PC-3 (cell line): ENCODE results near the gene KHDRBS2. TPM values are rescaled to one million over a fixed set of nuclear protein-coding genes. Genes with fewer than 3 reads are reported as not detected.

Source experiments
- ATAC-seq: fragments of 200-7000 bp; cut with Tn5 transposase; 2 replicates; pipeline ENCODE4 v1.9.1; 2020; ENCODE audit warnings: mild to moderate bottlenecking, moderate library complexity
- BruUV-seq: library from RNA; stranded (reverse); fragments of 400-500 nt; replicated peaks from 2 replicates; lab custom pipeline; 2021; lab: Mats Ljungman, UMichigan
- CTCF ChIA-PET: fragments of 300-600 bp; sonication (Branson Sonifier 250); formaldehyde crosslinking; loops from one replicate; lab custom pipeline; 2022; ENCODE audit warnings: antibody characterized with exemption; lab: Charles Lee
- POLR2A ChIA-PET: fragments of 300-600 bp; sonication (Branson Sonifier 250); formaldehyde crosslinking; loops from one replicate; lab custom pipeline; 2022; ENCODE audit warnings: antibody characterized with exemption; ENCODE audit not compliant: unreplicated experiment; lab: Charles Lee
- DNase-seq: peaks from one replicate; pipeline ENCODE4 v3.0.0-alpha.2; 2015
- H2AFZ ChIP-seq: fragments of 300-600 bp; sonication (generic); 2 replicates; pipeline ENCODE4 v1.6.0; 2016; ENCODE audit warnings: antibody characterized with exemption, low read length
- H3F3A ChIP-seq: fragments of 300-600 bp; sonication (generic); one replicate; pipeline ENCODE4 v1.6.0; 2017; ENCODE audit warnings: antibody characterized with exemption, low read length, control low read depth, mild to moderate bottlenecking; ENCODE audit not compliant: unreplicated experiment
- H3K27ac ChIP-seq: fragments of 300-600 bp; sonication (generic); 2 replicates; pipeline ENCODE4 v1.5.1; 2016; ENCODE audit warnings: mild to moderate bottlenecking, low read length
- H3K27me3 ChIP-seq: fragments of 300-600 bp; sonication (generic); 2 replicates; pipeline ENCODE4 v1.6.1; 2016; ENCODE audit warnings: low read length, mixed read lengths
- H3K36me3 ChIP-seq: fragments of 300-600 bp; sonication (generic); 2 replicates; pipeline ENCODE4 v1.6.1; 2016; ENCODE audit warnings: low read depth, mixed run types, low read length, mixed read lengths
- H3K4me1 ChIP-seq: fragments of 300-600 bp; sonication (generic); 2 replicates; pipeline ENCODE4 v1.5.1; 2016; ENCODE audit warnings: low read length; ENCODE audit not compliant: insufficient read depth
- H3K4me2 ChIP-seq: fragments of 300-600 bp; sonication (generic); 2 replicates; pipeline ENCODE4 v1.6.0; 2016; ENCODE audit warnings: low read length
- H3K4me3 ChIP-seq: fragments of 300-600 bp; sonication (generic); 2 replicates; pipeline ENCODE4 v1.5.1; 2016; ENCODE audit warnings: mild to moderate bottlenecking, low read length, mixed read lengths
- H3K79me2 ChIP-seq: fragments of 300-600 bp; sonication (generic); 2 replicates; pipeline ENCODE4 v1.6.1; 2017; ENCODE audit warnings: low read length, mixed read lengths
- H3K9ac ChIP-seq: fragments of 300-600 bp; sonication (generic); 2 replicates; pipeline ENCODE4 v1.6.0; 2016; ENCODE audit warnings: mild to moderate bottlenecking, low read length
- H3K9me2 ChIP-seq: fragments of 300-600 bp; sonication (generic); replicated peaks from 2 replicates; pipeline ENCODE4 v1.6.1; 2016; ENCODE audit warnings: mixed run types, low read length, mixed read lengths
- H3K9me3 ChIP-seq: fragments of 300-600 bp; sonication (generic); 2 replicates; pipeline ENCODE4 v1.6.1; 2016; ENCODE audit warnings: low read length, mixed read lengths
- H4K20me1 ChIP-seq: fragments of 300-600 bp; sonication (generic); 2 replicates; pipeline ENCODE4 v1.6.1; 2016; ENCODE audit warnings: low read length, mixed read lengths
- EZH2 ChIP-seq: fragments of 300-600 bp; sonication (generic); IDR thresholded peaks from one replicate; pipeline ENCODE4 v1.6.1; 2017; ENCODE audit warnings: antibody characterized with exemption, mild to moderate bottlenecking, low read length; ENCODE audit not compliant: unreplicated experiment
- EZH2phosphoT487 ChIP-seq: fragments of 300-600 bp; sonication (generic); IDR thresholded peaks from 2 replicates; pipeline ENCODE4 v1.6.1; 2018; ENCODE audit warnings: mild to moderate bottlenecking, antibody characterized with exemption, low read length, borderline replicate concordance
- intact Hi-C: fragments of 100-400 bp; cut with micrococcal nuclease; formaldehyde crosslinking; loops from 2 replicates; pipeline ENCODE4 v1.9.0; 2023
- total RNA-seq: library from RNA; depleted of rRNA; stranded (reverse); fragments of >200 nt; gene quantifications from 2 replicates; pipeline ENCODE4 v1.2.3, GENCODE V29; 2014
- TF ChIP-seq, protein P1 (sequence below): fragments of 300-600 bp; sonication (generic); conservative IDR thresholded peaks from 2 replicates; pipeline ENCODE4 v1.5.1; 2017; ENCODE audit warnings: antibody characterized with exemption, low read depth, mild to moderate bottlenecking, low read length

Gene KHDRBS2
- total RNA-seq, 1 experiment from 2014 or later, result not detected

DNA sequence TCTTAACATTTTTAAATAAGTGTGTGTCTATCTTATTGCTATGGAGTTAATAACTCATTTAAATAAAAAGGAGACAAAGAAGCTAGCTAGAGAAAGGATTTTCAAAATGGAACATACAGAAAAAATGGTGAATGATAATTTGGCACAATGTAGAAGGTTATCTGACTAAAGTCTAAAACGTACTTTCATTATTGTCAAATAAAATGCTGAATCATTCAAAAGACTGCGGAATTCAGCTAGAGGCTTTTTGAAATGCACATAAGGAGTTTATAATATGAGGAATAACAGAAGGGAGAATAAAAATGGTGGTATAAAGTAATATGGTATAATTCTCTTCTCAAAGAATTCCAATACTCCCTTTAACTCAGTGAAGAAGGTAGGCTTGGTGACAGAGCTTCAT lies 597.9 kb downstream of the KHDRBS2 start:
- Histone ChIP-seq H3K79me2 (no peaks in the 10 kb centered on the region), H3K9me2 (no peaks in the 10 kb centered on the region), H3K4me1 (no peaks in the 10 kb centered on the region), H3K27me3 (no peaks in the 10 kb centered on the region), H3K36me3 (no peaks in the 10 kb centered on the region), H3F3A (no peaks in the 10 kb centered on the region), H3K4me3 (no peak overlapping the region), H3K9me3 (no peaks in the 10 kb centered on the region), H2AFZ (no peak overlapping the region), H4K20me1 (no peaks in the 10 kb centered on the region), H3K9ac (no peak overlapping the region), H3K27ac (no peak overlapping the region), H3K4me2 (no peak overlapping the region)
- no TSS peak for BruUV-seq
- ChIA-PET CTCF (no interaction called here), POLR2A (no interaction called here)
- ATAC-seq (no peak), DNase-seq (no peak)
- intact Hi-C loops, result no loop called here
- TF ChIP-seq EZH2, result no peak
- TF ChIP-seq, protein P1, sequence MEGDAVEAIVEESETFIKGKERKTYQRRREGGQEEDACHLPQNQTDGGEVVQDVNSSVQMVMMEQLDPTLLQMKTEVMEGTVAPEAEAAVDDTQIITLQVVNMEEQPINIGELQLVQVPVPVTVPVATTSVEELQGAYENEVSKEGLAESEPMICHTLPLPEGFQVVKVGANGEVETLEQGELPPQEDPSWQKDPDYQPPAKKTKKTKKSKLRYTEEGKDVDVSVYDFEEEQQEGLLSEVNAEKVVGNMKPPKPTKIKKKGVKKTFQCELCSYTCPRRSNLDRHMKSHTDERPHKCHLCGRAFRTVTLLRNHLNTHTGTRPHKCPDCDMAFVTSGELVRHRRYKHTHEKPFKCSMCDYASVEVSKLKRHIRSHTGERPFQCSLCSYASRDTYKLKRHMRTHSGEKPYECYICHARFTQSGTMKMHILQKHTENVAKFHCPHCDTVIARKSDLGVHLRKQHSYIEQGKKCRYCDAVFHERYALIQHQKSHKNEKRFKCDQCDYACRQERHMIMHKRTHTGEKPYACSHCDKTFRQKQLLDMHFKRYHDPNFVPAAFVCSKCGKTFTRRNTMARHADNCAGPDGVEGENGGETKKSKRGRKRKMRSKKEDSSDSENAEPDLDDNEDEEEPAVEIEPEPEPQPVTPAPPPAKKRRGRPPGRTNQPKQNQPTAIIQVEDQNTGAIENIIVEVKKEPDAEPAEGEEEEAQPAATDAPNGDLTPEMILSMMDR, result no peak
- no peak for TF ChIP-seq EZH2phosphoT487

DNA sequence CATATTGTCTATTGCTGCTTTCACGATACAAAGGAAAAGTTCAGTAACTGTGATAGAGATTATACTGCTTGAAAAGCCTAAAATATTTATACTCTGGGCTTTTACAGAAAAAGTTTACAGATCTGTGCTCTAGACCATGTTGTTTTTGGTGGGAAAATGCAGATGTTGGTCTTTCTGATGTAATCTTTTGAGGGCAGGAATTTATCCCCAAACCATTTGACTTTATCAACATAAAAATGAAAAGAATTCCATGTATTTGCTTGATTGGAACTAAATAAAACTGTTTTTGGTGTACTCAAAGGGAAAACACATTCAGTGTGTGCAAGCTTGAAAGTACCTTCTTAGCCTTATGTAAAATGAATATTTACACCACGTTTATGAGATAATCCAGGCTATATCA lies 603.5 kb downstream of the KHDRBS2 start:
- Histone ChIP-seq H2AFZ (no peak overlapping the region), H3K9ac (no peak overlapping the region), H3K27ac (no peak overlapping the region), H3K36me3 (no peaks in the 10 kb centered on the region), H3K9me2 (no peaks in the 10 kb centered on the region), H3F3A (no peaks in the 10 kb centered on the region), H3K4me2 (no peak overlapping the region), H3K4me1 (no peaks in the 10 kb centered on the region), H3K9me3 (no peaks in the 10 kb centered on the region), H4K20me1 (no peaks in the 10 kb centered on the region), H3K4me3 (no peak overlapping the region), H3K27me3 (no peaks in the 10 kb centered on the region), H3K79me2 (no peaks in the 10 kb centered on the region)
- CTCF ChIA-PET, result no interaction called here
- BruUV-seq, result no TSS peak
- no peak for ATAC-seq
- POLR2A ChIA-PET, result no interaction called here
- DNase-seq, result no peak
- no peak for TF ChIP-seq EZH2
- intact Hi-C loops, result no loop called here

DNA sequence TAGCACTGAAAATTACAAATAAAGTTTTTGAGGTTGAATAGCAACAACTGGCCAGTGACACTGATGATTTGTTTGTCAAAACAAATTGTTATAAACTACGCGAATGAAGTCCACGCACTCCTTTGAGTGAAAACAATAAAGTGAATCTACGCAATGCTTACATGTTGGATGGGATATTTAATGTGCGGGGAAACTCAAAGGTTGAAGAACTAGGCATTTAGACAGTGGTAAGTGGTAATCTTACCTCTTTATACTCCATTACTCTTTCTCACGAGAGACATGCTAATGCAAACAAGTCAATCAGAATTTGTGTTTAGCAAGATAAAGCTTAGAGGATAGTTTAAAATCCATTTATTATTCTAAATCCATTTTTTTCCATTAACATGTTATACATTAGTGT lies 606.4 kb downstream of the KHDRBS2 start:
- no peak overlapping the region for H3K9ac ChIP-seq
- no peak overlapping the region for H3K4me2 ChIP-seq
- no peaks in the 10 kb centered on the region for H3K27me3 ChIP-seq
- no peak for DNase-seq
- H3K4me3 ChIP-seq, result no peak overlapping the region
- no peaks in the 10 kb centered on the region for H3K79me2 ChIP-seq
- no peaks in the 10 kb centered on the region for H3K4me1 ChIP-seq
- no peaks in the 10 kb centered on the region for H3K9me3 ChIP-seq
- H3K27ac ChIP-seq, result no peak overlapping the region
- no peak for TF ChIP-seq EZH2
- TF ChIP-seq, protein P1, result no peak
- TF ChIP-seq EZH2phosphoT487, result no peak
- no peaks in the 10 kb centered on the region for H3F3A ChIP-seq
- ATAC-seq, result no peak
- intact Hi-C loops, result no loop called here
- no TSS peak for BruUV-seq
- ChIA-PET CTCF (no interaction called here), POLR2A (no interaction called here)
- H4K20me1 ChIP-seq, result no peaks in the 10 kb centered on the region
- H2AFZ ChIP-seq, result no peak overlapping the region
- H3K9me2 ChIP-seq, result no peaks in the 10 kb centered on the region
- no peaks in the 10 kb centered on the region for H3K36me3 ChIP-seq
